ENCODE data around the gene PLA2R1.
"Not testable (repeated sequence)": the region's sequence is repeated elsewhere in the genome, so short reads cannot be mapped to it uniquely, and the experiment has no call there.

The PLA2R1 gene

DNA sequence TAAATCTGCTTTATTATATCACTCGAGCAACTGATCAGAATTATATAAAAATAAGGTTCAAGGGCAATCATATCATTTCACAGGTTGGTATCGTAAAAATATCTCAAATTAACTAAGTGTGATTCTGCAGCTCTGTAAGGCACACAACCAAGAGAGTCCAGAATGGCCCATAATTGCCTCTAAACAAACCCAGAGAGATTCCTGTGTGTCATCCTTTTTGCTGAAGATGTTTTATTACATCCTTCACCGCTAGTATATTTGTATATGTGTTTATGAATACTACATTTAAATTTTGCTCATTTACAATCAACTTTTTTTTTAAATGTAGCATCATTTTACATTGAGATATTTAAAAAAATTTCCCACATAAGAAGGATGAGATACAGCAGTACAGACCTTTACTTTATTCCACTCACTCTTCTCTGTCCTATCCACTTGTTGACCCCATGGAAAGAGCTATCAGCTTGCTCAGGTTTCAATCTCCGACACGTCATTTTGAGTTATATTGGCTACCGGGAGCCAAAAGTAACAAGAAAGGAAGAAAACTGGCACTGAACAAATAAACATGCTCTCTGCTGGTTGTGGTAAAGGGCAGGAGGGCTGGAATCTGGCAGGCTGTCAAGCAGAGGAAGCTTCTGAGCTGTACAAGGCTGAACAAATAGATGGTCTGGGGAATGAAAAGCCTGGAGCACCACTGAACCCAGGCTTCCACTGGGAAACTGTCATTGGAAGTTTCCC is 23.1 kb downstream of the PLA2R1 start (continued):
- TF ChIP-seq ZNF664 (tag by site-specific recombination; IDR thresholded peaks at IDR 0.05) (no peak), ZNF157 (tag by site-specific recombination; IDR thresholded peaks at IDR 0.05) (no peak), ZNF561 (tag by site-specific recombination; IDR thresholded peaks at IDR 0.05; ENCODE audit: borderline replicate concordance) (peak; percentile 74; the same call in 1 of the 2 replicates), ZNF140 (tag by site-specific recombination; IDR thresholded peaks at IDR 0.05) (no peak), HOXC10 (CRISPR knock-in tag; IDR thresholded peaks at IDR 0.05) (no peak), ZNF433 (tag by site-specific recombination; IDR thresholded peaks at IDR 0.05; ENCODE audit: low read depth) (no peak), GFI1B (tag by site-specific recombination; IDR thresholded peaks at IDR 0.05) (peak; percentile 97), ZNF133 (tag by site-specific recombination; IDR thresholded peaks at IDR 0.05) (no peak), ZBTB17 (tag by site-specific recombination; IDR thresholded peaks at IDR 0.05) (peak; percentile 73), GLI2 (tag by site-specific recombination; IDR thresholded peaks at IDR 0.05; ENCODE audit: borderline replicate concordance, low read depth) (peak; percentile 66), ZNF16 (tag by site-specific recombination; IDR thresholded peaks at IDR 0.05; ENCODE audit: low read depth) (no peak), IKZF3 (tag by site-specific recombination; IDR thresholded peaks at IDR 0.05) (peak; percentile 88), ZNF501 (tag by site-specific recombination; IDR thresholded peaks at IDR 0.05) (0 out of 2 replicates have a peak, but pooled peaks have one; percentile 37), SP7 (tag by site-specific recombination; IDR thresholded peaks at IDR 0.05) (peak; percentile 79)
- TF ChIP-seq, protein P1, sequence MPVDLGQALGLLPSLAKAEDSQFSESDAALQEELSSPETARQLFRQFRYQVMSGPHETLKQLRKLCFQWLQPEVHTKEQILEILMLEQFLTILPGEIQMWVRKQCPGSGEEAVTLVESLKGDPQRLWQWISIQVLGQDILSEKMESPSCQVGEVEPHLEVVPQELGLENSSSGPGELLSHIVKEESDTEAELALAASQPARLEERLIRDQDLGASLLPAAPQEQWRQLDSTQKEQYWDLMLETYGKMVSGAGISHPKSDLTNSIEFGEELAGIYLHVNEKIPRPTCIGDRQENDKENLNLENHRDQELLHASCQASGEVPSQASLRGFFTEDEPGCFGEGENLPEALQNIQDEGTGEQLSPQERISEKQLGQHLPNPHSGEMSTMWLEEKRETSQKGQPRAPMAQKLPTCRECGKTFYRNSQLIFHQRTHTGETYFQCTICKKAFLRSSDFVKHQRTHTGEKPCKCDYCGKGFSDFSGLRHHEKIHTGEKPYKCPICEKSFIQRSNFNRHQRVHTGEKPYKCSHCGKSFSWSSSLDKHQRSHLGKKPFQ (tag by site-specific recombination; IDR thresholded peaks at IDR 0.05), result no peak
- TF ChIP-seq, protein P2, sequence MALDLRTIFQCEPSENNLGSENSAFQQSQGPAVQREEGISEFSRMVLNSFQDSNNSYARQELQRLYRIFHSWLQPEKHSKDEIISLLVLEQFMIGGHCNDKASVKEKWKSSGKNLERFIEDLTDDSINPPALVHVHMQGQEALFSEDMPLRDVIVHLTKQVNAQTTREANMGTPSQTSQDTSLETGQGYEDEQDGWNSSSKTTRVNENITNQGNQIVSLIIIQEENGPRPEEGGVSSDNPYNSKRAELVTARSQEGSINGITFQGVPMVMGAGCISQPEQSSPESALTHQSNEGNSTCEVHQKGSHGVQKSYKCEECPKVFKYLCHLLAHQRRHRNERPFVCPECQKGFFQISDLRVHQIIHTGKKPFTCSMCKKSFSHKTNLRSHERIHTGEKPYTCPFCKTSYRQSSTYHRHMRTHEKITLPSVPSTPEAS (tag by site-specific recombination; IDR thresholded peaks at IDR 0.05), result no peak
- TF ChIP-seq, protein P3, sequence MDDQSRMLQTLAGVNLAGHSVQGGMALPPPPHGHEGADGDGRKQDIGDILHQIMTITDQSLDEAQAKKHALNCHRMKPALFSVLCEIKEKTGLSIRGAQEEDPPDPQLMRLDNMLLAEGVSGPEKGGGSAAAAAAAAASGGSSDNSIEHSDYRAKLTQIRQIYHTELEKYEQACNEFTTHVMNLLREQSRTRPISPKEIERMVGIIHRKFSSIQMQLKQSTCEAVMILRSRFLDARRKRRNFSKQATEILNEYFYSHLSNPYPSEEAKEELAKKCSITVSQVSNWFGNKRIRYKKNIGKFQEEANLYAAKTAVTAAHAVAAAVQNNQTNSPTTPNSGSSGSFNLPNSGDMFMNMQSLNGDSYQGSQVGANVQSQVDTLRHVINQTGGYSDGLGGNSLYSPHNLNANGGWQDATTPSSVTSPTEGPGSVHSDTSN (CRISPR knock-in tag; IDR thresholded peaks at IDR 0.05), result no peak
- TF ChIP-seq, protein P4, sequence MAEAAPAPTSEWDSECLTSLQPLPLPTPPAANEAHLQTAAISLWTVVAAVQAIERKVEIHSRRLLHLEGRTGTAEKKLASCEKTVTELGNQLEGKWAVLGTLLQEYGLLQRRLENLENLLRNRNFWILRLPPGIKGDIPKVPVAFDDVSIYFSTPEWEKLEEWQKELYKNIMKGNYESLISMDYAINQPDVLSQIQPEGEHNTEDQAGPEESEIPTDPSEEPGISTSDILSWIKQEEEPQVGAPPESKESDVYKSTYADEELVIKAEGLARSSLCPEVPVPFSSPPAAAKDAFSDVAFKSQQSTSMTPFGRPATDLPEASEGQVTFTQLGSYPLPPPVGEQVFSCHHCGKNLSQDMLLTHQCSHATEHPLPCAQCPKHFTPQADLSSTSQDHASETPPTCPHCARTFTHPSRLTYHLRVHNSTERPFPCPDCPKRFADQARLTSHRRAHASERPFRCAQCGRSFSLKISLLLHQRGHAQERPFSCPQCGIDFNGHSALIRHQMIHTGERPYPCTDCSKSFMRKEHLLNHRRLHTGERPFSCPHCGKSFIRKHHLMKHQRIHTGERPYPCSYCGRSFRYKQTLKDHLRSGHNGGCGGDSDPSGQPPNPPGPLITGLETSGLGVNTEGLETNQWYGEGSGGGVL (tag by site-specific recombination; IDR thresholded peaks at IDR 0.05), result peak; percentile 36; the same call in 1 of the 2 replicates

DNA sequence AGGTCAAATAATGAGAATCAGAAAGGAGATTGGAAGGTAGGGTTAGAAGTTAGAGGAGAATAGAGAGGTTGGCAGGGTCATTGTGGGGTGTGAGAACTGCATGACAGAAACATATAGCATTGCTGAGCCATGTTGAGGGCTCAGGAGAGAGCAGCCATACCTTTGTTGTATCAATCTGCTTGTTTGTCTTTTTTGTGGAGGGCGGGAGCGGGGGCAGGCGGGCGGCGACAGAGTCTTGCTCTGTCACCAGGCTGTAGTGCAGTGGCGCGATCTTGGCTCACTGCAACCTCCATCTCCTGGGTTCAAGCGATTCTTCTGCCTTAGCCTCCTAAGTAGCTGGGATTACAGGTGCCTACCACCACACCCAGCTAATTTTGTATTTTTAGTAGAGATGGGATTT is 23.8 kb downstream of the PLA2R1 start:
- CTCF ChIA-PET; H3K27ac ChIP-seq (ENCODE audit: extremely low read depth, low read depth, low read length); H3K9me3 ChIP-seq (ENCODE audit: control insufficient read depth, insufficient read depth, low read depth, low read length); POLR2A ChIA-PET; H3K36me3 ChIP-seq (ENCODE audit: control insufficient read depth in 2 of 2, insufficient read depth in 1 of 2, low read length in 2 of 2); H3K4me1 ChIP-seq (ENCODE audit: control insufficient read depth, insufficient read depth, low read length); H3K4me3 ChIP-seq (ENCODE audit: low read depth, low read length): not testable (repeated sequence)
- TF ChIP-seq ZNF133 (tag by site-specific recombination; IDR thresholded peaks at IDR 0.05), result peak; percentile 89
